T47D (cell line): ENCODE data around the gene ATXN1.

ENCODE experiments used
- DNase-seq, 2 experiments: peaks; one replicate each; pipeline versions ENCODE4 v3.0.0 to v3.0.0-alpha.2; 2011 to 2012; ENCODE audit warnings: low read depth in 1 of 2, low spot score in 1 of 2
- JUND ChIP-seq: IDR thresholded peaks from 2 replicates; pipeline ENCODE4 v1.6.1; 2012; ENCODE audit warnings: low read depth
- in situ Hi-C: cut with HindIII; loops from 2 replicates; pipeline ENCODE4 v1.10.0; 2016; ENCODE audit warnings: low sequenced_read_pairs, low pct_unique_long_range_greater_than_20kb

The ATXN1 gene

DNA sequence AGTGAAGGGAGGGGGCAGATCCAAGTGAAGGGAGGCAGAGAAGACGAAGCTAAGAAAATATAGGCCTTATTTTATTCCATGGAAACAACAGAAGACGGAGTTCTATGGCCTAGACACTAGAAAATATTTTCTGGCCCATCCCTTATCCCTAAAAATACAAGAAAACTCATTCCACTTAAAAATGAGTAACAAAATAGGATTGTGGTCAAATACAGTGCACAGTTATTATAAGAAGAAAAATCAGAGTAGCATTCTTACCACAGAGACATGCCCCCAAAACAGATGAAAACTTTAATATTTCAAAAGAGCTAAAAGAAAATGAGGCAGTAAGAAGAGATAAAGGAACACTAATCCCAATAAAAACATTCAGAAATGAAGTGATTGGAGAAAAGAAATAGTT, 320.0 kb downstream of the ATXN1 start:
- in situ Hi-C loops: no loop called here
- TF ChIP-seq JUND: no peak
- no peak for DNase-seq

DNA sequence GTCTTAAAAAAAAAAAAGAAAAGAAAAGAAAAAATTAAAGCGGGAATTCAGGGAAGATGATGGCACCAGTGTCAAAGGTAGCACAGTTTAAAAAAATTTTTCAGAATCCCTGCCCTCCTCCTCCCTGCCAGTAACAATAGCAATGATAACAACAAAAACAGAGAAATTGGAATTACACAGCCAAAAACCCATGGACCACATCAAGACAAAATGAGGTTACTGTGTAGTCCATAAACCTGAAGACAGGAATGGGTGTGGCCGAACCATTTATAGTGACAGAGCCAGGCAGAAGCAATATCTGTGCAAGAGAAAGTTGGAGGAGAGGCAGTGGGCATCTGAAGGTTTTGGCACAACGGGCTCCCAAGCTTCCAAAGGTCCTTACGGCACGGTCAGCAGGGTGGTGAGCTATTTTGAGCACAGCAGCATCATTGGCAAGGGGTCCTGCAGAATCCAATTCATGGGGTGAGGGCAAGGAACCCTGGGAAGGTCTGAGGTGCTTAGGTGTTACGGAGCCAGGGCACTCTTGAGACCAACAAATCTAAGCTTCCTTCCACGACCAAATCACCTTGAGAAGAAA, 320.5 kb downstream of the ATXN1 start:
- no peak for DNase-seq
- in situ Hi-C loops: no loop called here
- no peak for TF ChIP-seq JUND

DNA sequence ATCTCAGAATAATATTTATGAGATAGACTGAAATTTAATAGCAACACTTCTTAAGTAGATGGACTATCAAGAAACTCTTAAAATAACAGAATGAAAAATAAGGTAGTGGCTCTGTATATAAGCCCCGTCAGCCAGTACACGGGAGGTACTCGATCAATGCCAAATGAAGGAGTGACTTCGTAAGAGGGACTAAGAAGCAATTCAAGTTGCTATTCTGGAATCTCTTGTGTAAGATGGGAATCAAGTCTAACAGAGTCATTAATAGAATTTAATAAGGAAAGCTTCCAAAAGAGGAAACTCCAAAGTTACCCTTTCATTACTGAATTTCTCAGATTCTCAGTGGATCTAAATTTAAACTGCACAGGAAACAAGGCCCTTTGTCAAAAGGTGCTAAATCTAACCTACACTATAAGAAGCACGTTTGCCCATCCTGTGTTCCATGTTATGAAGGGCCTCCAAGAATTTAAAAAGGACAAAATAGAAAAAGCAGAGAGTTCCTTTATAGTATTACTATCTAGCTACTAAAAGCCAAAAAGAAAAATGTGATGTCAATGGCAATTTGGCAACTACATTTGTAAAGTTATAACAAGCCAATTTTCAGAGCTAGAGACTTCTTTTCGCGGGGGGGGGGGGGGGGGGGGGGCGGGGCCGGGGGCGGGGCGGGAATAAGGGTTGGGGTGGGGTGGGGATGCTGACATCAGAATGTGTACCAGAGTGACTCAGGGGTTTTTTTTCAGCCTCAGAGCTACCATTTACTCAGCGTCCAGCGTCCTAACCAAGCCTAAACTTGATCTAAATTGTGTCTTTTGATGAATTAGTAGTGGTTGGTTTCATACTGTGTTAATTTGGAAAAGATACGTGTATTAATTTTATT, 322.3 kb downstream of the ATXN1 start:
- in situ Hi-C loops: no loop called here
- no peak for TF ChIP-seq JUND
- peak in 1 of 2 experiments; percentile 31 for DNase-seq

DNA sequence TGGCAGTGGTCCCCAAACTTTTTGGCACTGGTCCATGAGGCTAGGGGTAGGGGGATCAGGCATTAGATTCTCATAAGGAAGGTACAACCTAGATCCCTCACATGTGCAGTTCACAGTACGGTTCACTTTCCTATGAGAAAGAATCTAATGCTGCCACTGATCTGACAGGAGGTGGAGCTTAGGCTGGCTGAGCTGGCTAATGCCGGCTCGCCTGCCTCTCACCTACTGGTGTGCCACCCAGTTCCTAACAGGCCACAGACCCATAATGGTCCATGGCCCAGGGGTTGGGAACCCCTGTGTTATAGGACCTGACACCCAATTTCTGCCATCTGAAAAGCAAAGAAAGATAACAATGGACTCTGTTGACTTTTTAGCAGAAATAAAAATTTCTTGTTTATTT, 323.3 kb downstream of the ATXN1 start:
- in situ Hi-C loops: no loop called here
- TF ChIP-seq JUND: no peak
- no peak for DNase-seq

DNA sequence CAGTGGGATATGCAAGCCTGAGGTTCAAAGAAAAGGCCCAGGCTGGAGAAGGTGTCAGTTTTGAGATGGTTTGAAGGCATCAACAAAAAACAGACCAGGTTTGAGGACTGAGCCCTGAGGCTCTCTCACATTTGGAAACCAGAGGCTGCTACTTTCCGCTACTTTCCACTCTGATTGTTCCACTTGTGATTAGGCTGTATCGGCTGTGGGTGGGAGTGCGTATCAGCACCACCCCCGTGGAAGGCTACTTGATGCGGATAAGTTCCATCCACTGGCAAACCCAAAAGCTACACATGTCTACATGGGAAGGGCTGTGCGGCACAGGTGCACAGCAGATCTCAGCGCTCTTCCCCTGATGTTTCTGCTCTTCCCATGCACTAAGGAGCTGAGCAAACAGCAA, 324.2 kb downstream of the ATXN1 start:
- no peak for TF ChIP-seq JUND
- in situ Hi-C loops: no loop called here
- DNase-seq: no peak

DNA sequence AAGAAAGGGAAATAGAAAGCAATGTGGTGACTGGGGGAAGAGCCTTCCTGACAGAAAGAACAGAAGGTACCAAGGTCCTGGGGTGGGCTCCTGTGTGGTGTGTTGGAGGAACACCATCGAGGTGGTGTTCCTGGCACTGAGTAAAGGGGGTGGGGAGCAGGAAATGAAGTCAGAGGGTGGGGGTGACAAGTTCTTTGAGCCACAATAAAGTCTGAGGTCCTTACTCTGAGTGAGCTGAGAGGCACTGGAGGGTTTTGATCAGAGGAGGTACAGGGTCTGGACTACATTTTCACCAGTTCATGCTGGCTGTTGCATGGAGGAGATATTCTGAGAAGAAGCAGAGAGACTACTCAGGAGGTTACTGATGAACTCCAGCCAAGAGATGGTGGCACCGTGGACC, 324.7 kb downstream of the ATXN1 start:
- no peak for DNase-seq
- TF ChIP-seq JUND: no peak
- in situ Hi-C loops: no loop called here

DNA sequence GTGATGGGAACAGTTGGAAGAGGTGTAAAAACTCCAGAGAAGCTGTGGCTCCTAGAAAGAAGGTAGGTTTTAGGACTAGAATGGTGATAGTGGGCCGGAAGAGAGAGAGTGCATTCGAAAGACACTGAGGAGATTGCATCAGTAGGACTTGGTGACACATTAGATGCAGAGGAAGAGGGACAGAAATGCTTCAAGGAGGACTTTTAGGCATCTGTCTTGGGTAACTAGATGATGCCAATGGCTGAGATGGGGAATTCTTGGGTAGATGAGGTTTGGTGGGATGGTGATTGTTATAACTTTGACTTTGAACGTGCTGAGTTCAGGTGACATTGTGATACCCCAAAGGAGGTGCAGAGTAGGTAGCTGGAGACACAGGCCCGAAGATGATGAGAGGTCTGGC, 326.4 kb downstream of the ATXN1 start:
- in situ Hi-C loops: no loop called here
- no peak for TF ChIP-seq JUND
- DNase-seq: no peak

DNA sequence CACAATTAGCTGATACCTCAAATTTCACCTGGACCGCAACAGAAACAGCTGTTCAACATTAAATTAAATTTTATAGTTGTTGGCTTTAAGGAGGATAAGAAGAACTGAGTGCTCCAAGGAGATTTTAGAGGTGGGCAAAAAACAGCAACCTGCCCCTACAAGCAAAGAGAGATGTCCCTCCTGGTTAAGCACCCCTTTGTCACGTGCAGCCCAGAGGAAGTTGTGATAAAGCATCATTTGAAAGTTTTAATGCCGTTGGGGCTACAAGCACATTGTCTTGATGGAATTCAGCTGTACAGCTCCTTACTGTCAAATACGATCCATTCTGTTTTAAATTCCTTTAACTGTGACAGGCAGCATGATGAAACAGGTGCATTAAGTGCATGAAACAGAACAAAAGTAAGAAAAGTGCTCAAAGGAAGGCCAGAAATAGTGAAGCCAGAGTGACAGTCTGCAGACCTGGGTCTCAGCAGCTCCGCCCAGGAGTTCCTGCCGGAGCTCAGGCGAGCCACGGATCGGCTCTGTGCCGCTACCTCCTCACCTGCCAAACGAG, 327.8 kb downstream of the ATXN1 start:
- in situ Hi-C loops: no loop called here
- TF ChIP-seq JUND: no peak
- no peak for DNase-seq

DNA sequence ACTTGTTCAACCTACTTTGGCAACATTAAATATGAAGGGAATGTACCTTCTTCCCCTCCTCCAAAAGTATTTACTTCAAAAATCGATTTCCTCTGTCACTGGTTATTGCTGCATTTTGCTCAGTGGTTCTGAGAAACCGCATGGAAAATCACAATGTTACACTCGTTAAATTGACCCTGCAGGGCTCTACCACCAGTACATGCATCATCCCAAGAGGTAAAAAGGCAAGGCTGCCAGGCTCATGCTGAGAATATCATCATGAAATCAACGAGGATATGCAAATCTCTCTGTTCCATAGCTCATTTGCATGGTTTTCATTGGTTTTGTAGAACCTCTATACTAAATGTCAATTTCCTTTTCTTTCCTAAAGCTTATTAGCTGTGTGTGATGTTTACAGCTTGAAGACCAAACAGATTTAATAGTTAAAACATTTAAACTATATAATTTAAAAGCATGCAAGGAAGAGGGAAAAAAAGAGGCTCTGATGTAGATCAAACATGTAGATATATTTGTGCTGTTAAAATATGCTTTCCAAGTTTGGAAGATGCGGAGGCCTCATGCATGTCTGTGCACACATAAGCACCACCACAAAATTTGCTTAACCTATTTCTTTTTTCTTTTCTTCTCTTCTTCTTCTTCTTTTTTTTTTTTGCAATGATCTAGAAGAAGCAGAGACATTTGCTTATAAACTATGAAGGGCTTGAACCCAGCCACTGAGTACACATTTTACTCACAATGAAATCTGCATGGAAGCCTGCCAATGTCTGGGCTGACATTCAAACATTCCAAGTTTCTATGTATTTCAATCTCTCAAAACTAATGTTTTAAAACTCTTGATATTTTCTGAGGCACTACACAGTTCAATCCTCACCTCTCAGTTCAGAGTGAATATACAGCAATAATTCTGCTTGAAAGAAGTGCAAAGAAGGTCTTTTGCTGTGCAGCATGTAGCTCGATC, 328.9 kb downstream of the ATXN1 start:
- no peak for TF ChIP-seq JUND
- no peak for DNase-seq
- in situ Hi-C loops: no loop called here

DNA sequence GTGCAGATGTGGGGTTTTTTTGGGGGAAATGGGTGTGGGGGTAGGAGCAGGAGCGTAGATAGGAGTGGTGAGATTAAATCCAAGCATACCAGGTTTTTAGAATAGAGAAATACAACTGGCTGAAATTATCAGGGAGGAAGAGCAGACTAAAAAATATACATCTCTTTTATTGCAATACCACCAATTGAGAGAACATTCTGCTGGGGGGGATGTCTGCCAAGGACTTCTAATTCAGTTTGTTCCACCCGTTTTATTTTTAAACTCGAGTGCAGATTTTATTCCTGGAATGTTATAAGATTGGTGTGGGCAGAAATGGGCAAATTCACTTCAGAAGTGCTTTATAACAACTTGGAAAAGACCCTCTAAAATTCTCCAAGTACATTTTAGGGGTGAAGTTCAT, 330.2 kb downstream of the ATXN1 start:
- in situ Hi-C loops: no loop called here
- DNase-seq: no peak
- no peak for TF ChIP-seq JUND

DNA sequence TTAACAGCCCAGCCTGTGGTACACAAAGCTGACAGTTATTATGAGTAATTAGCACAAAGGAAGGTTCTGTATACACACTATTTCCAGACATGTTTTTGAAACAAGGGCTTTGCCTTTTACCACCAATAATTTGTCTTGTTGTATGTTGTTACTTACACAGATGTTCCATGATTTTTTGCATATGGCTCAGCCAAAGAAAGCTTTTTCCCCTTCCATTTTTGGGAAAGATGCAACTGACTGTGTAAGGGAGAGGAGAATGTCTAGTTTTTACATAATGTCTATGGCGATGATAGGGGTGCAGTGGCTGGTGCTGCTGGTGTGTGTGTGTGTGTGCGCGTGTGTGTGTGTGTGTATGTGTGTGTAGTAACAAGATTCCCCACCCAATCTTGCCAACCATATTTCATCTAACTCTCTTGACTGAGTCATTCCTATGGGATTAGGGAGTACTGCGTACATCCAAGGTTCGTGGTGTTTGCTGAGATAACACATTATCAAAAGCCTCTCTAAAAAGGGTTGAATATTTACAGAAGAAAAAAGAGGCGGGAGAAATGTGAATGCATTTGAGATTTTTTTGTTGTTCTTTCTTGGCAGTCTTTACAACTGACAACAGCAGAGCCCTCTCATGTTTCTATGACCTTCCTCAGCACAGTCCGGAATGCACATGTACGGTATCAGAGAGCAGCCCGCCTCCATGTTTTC, 330.7 kb downstream of the ATXN1 start:
- no peak for DNase-seq
- in situ Hi-C loops: no loop called here

DNA sequence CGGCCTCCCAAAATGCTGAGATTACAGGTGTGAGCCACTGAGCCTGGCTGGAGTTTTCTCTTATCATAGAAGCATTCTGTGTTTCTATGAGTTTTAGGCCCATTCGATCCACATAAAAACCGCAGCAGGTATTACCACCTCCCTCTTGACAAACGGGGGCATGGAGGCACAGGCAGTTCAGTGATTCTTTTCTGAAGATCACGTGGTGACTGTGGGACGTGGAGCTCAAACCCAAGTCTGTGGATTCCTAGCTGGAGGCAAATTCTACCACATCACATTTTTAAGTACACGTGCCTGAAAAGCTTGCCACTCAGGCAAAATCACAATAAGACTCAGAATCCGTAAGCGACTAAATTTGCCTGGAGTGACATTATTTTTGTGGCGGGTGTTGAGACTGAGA, 331.6 kb downstream of the ATXN1 start:
- TF ChIP-seq JUND: no peak
- in situ Hi-C loops: no loop called here
- DNase-seq: no peak

More for the DNA sequence above, 330.7 kb downstream of the ATXN1 start:
- no peak for TF ChIP-seq JUND
